HG03103 (cell line): Measurements from ENCODE around the gene IPCEF1.

Experiments
- ATAC-seq: cut with Tn5 transposase; IDR thresholded peaks from one replicate; pipeline ENCODE4 v1.9.1; 2021; ENCODE audit warnings: low read depth; ENCODE audit not compliant: unreplicated experiment

IPCEF1 gene, protein sequence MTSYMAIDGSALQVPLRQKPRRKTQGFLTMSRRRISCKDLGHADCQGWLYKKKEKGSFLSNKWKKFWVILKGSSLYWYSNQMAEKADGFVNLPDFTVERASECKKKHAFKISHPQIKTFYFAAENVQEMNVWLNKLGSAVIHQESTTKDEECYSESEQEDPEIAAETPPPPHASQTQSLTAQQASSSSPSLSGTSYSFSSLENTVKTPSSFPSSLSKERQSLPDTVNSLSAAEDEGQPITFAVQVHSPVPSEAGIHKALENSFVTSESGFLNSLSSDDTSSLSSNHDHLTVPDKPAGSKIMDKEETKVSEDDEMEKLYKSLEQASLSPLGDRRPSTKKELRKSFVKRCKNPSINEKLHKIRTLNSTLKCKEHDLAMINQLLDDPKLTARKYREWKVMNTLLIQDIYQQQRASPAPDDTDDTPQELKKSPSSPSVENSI

DNA sequence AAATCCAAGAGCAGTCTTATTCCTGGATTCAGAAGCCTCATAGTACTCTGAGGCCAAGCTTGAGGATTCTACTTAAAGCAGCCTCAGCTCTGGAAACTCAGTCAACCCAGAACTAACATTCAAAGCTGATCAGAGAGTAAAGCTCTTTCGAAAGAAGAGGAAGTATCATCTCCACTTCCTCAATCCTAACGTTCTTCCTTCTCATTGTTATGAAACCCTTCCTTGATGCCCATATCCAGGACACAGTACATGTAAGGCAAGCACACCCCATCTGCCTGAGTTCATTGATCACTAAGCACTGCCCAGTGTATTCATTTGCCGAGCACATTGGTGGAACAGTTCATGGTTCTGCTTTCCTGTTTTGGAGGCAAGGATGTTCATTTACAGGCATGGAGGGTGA, at the start of gene IPCEF1:
IPCEF1 (minus strand) TSS at position 114 of the 400 bp plus-strand sequence. CDS start 90,856 bp downstream, outside the sequence.
- ATAC-seq: no peak

DNA sequence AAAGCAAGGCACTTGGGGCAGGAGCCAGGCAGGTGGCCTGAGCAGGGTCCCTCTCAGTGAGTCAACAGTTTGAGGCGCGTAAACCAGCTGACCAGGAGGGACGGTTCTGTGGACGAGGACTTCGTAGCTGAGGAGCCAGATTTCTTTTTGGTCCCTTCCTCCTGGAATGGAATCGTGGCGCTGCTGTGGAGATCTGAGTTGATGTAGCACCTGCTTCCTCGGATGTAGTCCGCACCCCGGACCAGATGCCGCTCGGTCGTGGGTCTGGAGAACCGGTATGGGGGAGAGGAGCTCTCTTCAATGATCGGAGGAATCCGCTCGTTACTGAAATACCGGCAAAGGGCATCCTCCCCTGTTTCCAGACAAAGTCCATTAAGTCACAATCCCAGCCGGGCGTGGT, 49.7 kb upstream of the IPCEF1 start:
- ATAC-seq: no peak

DNA sequence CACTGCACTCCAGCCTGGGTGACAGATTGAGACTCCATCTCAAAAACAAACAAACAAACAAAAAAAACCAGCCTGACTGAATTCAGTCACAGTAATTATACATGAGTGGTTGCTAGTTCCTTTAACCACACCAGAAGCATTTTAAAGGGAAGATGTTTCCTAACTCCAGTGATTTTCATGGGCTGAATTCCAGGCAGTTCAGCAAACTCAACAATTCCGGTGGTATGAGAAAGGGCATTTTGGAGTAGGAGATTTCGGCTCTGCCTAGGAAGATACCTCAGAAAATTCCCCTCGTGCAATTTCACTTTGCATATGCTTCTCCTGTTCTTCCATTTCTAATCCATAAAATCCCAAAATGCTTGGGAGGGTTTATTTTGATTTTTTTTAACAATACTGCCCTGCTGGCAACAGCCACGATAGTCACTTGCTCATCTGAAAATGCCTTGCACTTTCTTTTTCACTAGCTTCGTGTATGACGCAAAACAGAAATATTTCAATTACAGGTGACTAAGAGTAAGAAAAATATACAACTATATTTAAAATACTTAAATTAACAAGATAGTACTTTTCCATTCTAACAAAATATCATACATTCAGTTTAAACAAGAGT, 48.3 kb upstream of the IPCEF1 start:
- no peak for ATAC-seq

DNA sequence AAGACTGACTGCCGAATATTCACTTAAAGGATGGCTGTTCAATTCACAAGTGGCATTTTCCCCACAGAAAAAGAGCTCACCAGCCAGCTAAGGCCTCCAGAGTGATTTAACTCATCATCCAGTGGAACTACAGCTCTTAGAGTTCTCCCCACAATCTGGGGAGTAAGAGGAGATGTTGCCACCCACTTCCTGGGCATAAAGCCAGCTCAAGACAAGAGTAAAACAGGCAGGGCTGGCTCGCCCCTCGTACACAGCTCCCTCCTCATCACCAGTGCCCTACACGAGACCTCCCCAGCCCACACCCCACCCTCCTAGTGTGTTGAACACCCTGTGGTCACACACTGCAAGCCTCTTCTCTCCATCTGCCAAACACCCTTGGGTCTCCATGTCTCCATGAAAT, 47.2 kb upstream of the IPCEF1 start:
- ATAC-seq: no peak

DNA sequence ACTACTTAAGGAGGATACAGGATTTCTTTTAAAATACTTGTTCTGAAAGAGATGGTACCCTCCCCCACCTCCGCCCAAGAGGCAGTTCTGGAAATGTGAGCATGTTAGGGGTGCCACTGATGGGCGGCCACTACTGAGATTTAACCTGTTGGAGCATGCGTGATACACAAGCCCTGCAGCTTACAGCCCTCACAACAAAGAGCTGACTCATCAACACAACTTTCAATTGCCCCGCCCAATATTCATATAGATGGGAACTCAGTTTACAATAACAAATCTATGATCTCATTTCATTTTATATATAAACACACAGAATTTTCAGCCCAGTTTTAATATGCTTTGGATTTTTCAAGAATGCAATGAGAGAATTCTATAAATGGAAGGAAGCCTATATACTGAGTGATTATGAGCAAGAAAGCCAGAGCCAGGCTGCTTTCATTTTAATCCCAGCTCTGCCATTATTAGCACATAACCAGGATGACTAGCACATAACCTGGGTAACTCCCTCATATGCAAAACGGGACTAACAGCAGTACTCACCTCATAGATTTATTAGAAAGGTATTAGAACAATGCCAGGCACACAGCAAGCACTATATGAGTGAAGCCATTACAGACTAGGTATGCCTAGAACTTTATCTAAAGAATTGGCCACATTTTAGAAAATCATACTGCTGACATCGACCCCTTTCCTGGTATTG, 45.6 kb upstream of the IPCEF1 start:
- ATAC-seq: no peak

DNA sequence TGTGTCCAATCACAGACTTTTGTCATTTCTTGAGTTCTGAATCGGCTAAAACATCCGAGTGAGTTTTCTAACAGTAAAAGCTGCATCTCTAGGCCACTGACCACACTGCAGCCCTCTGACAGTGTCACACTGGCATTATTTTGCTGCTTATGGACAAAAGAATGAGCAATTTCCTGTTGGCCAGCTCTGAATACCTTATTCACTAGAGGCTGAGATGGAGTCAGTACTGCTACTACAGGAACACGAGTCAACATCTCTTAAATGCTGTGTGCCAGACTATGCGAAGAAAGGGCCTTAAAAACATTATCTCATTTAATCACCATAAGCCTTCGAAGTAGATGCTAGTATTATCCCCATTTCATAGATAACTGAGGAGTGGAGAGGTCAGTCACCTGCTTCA, 42.5 kb upstream of the IPCEF1 start:
- ATAC-seq: no peak

DNA sequence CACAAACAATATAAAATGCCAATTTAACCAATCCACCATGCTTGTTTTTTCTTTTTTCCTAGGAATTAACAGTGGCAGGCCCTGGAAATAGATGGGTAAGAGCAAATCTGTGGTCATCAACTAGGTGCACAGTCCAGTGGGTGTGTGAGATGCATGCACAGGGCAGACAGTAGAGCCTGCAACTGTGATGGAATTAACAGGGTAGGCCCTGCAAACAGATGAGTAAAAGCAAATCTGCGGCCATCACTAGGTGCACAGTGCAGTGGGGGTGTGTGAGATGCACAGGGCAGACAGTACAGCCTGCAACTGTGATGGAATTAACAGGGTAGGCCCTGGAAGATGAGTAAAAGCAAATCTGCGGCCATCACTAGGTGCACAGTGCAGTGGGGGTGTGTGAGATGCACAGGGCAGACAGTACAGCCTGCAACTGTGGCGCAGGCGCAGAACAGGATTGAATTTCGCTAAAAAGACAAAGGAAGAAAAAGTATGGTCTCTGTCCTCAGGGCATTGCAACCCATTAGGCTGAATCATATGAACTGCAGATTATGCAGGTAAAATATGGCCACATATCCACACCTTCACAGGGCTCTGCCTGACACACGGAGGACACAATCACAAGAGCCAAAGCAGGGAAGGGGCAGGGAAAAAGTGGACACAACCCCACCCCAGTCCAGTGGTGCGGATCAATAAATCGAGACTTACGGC, 41.0 kb upstream of the IPCEF1 start:
- no peak for ATAC-seq

DNA sequence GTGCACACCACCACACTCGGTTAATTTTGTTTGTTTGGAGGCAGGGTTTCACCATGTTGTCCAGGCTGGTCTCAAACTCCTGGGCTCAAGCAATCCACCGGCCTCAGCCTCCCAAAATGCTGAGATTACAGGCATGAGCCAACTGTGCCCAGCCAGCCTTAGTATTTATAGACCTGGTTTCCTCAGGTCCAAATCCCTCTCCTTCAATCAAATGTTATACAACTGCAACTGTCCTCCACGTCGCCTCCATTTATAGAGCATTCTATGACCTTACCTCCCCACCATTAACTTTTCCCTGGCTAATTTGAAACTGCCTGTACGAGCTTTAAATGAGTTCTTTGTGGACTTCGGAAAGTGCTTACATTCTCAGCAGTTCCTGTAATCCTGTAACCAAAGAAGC, 39.3 kb upstream of the IPCEF1 start:
- no peak for ATAC-seq

DNA sequence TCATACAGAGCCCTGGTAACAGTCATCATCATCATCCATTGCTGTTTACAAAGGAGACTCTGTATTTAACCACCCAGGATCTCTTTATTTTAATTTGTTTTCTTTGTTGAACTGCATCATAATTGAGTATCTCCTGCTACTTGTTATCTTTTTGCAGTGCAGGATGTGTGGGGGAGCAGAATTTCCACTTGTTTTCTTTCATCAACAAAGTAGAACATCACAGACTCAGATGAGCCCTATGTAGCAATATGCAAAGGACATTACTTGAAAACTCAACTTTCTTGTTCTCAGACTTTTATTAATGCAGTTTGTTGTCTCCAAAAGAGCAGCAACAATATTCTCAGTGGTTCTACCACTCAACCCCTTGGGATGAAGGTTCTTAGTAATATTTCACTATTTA, 38.7 kb upstream of the IPCEF1 start:
- ATAC-seq: no peak

DNA sequence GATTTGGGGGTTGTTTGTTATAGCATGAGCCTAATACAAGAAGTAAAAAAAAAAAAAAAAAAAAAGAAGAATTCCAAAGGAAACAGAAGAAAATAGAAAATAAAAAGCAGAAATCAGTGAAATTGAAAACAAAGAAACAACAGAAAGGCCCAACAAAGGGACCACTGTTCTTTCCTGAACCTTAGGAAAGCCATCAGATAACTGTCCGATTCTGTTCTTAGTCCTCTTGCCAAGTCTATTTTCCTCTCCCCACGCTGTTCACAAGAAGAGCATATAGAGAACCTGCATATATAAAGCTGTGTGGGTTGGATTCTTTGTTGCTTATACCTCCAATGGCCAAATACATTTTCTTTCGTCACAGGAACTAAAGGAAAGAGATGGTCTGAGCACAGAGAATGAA, 38.0 kb upstream of the IPCEF1 start:
- ATAC-seq: no peak

DNA sequence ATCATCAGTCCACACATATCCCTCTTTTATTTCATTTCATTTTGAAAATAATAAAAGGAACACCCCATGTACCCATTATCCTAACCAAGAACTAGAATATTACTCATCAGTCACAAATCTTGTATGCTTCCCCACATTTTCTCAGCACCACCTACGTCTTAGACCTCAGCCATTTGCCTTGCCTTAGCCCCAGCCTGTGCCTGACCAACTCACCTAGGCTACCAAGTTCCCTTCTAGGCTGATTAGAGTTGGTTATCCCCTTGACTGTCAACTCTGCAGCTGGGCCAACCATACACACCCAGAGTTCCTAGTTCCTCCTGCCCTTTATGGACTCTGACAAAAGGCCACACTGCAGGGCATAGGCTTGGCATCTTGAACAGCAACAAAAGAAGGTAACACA, 33.4 kb upstream of the IPCEF1 start:
- no peak for ATAC-seq

DNA sequence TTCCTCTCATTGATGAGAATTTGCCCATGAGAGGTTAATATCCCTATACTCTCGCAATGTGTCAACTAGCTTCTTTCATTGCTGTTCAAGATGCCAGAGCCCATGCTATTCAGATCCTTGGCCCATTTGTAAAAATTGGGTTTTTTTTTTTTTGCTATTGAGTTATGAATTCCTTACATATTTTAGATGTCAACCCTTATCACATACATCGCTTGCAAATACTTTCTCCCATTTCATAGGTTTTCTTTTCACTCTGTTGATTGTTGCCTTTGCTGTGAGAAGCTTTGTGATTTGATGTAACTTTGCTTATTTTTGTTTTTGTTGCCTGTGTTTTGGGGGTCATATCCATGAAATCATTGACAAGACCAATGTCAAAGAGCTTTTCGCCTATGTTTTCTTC, 32.2 kb upstream of the IPCEF1 start:
- ATAC-seq: no peak

DNA sequence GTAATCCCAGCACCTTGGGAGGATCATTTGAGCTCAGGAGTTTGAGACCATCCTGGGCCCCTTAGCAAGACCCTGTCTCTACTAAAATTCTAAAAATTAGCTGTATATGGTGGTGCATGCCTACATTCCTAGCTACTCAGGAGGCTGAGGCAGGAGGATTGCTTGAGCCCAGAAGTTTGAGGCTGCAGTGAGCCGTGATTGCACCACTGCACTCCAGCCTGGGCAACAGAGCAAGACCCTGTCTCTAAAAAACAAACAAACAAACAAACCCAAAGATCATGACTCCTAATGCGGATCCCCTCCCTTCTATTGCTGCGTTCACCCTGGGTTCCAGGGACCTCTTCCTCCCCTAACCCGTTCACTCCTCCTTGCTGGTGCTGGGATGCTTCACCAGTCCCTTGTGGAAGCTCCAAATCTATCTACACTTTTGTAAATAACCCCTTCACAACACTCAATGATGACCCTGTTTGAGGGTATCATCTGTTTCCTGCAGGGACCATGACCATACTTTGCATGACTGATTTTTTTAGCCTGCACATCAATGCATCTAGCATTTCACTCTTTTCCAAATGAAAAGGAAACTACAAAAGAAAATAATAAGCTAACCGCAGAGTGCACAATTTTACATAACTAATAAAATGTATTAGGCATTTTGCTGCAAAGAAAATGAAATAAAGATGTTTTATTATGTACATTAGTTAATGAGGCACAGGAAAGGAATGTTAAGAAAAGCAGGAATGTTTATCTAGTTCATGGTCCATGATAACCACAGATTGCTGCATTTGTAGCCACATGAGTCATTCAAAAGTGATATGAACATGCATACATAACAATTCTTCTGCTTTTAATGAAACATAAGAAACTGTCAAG, 30.5 kb upstream of the IPCEF1 start:
- ATAC-seq: no peak

DNA sequence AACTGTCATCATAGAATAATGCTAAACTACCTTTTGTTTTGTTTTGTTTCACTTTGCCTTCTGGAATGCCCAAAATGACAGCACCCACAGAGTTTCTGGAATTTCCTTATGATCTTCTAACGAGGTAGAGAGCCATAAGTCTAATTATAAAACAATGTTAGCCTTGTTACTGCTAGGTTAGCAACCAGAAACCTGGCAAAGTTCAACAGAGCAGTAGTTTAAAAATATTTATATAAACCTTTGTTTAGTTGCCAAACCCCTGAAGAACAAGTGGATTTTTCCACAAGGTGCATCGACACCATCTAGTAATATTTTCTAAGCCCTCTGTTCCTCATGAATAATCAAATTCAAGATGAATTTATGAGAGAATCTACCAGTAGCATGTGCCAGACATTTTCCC, 27.6 kb upstream of the IPCEF1 start:
- no peak for ATAC-seq

DNA sequence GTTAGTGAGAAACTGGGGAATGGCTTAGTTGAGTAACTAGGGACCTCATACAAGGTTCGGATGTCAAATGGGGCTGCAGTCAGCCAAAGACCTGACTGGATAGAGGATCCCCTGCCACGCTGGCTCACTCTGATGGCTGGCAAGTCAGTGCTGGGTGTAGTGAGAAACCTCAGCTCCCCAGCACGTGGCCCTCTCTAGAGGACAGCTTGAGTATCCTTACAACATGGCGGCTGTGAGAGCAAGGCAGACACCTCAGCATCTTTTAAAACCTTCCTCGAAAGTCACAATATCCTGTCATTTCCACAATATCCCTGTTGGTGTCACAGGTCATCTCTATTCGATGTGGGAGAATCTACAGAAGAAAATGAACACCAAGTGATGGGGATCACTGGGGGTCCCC, 26.7 kb upstream of the IPCEF1 start:
- ATAC-seq: no peak

DNA sequence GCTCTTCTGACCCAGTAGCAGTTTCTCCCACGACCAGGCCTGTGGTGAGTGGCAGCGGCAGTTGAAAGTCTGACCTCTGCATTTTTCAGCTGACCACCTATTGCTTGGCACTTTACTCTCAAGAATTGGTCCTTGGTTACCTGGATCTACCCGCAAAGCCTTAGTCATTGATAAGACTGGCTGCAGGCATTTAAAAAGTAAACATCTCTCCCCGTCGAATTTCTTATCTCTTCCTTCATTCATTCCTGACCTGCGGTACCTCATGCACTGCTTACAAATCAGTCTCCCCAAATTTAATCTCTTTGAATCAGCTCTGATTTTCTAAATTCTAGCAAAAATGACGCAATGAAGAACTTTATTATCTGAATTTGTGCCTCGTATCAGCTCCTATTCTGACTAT, 26.1 kb upstream of the IPCEF1 start:
- no peak for ATAC-seq

DNA sequence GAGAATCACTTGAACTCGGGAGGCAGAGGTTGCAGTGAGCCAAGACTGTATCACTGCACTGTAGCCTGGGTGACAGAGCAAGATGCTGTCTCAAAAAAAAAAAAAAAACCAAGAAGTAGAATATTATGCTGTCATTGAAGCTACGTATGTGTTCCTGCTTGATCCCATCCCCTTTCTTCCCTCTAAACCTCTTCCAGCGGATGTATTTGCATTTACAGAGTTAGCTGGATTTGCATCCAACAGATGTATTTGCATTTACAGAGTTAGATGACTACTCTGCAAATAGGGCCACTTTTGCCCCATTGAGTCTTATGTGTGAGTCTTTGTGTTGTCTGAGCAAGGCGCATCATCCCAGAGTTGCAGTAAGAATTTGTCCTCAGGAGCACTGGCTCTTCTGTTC, 24.9 kb upstream of the IPCEF1 start:
- ATAC-seq: no peak

DNA sequence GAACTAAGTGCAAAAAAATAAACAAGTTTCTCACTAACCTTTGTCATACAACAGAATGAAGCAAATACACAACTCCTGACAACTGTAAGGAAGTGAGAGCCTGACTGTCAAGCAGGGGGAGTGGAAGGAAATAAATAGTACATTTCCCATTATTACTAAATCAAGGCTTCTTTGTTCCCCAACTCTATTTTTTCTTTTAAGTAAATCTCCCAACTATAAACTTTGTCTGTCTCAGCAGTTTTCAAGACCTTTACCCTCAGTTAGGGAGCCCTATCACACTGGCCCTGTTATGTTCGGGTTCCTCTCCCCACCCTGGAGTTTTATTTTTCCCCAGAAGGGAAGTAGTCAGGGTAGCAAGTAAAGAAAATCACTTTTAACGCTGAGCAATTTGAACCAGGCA, 24.1 kb upstream of the IPCEF1 start:
- ATAC-seq: no peak

DNA sequence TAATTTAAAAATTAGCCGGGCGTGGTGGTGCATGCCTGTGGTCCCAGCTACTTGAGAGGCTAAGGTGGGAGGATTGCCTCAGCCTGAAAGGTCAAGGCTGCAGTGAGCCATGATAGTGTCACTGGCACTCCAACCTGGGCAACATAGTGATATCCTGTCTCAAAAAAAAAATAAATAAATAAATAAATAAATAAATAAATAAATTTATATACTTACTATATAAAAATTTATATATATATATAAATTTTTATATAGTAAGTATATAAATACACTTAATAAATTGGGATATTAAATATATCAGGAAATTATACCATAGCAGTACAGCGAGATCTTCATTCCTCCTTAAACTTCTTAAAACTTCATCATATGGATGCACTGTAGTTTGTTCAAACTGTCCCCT, 23.0 kb upstream of the IPCEF1 start:
- ATAC-seq: no peak

DNA sequence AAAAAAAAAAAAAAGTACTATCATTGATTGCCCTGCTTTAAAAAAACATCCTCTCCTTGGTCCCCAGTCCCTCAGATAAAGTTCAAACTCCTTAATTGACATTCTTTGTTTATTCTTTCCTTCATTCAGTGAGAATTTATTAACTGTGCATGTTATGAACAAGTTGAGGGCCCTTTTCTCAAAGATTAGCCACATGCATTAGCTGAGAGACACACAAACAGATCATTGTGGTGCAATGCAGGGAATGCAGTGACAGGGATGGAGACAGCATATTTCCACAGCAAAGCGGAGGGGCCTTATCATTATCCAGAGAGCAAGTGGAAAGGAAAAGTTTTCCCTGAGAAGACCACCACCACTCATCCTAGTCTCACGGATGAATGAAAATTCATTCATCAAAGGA, 21.9 kb upstream of the IPCEF1 start:
- ATAC-seq: no peak
